SIG-M5 (cell line): Measurements from ENCODE around the gene CCDC80.
A peak's percentile ranks its signal among the peaks of the same experiment; 100 is the strongest.
"Not testable (repeated sequence)": the region's sequence is repeated elsewhere in the genome, so short reads cannot be mapped to it uniquely, and the experiment has no call there.

Source experiments
- DNase-seq: peaks from one replicate; lab custom pipeline; 2025; lab: John Stamatoyannopoulos, UW

Gene CCDC80

DNA sequence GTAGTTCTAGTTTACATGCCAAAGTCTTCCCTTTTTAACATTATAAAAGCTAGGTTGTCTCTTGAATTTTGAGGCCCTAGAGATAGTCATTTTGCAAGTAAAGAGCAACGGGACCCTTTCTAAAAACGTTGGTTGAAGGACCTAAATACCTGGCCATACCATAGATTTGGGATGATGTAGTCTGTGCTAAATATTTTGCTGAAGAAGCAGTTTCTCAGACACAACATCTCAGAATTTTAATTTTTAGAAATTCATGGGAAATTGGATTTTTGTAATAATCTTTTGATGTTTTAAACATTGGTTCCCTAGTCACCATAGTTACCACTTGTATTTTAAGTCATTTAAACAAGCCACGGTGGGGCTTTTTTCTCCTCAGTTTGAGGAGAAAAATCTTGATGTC is 57.8 kb downstream of the CCDC80 start:
- no peak for DNase-seq

DNA sequence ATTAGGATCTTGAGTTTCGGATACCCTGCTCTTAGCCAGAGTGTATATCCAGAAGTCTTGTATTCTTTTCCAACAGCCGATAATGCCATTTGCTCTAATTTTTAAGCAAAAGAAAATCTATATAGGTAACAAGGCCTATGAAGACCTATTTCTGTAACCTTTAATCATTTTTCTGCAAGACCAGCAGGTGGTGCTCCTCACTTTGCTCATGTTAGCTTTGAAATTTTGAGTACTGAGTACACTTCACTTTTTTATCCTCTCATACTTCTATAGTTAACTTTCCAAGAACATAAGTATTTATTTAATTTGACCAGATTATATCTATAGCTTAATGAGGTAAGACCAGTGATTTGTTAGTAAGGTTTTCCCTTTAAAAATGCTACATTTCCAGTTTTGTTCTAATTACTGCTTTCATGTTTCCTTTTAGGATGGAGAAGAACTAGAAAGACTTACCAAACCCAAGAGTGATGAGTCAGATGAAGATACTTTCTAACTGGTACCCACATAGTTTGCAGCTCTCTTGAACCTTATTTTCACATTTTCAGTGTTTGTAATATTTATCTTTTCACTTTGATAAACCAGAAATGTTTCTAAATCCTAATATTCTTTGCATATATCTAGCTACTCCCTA is 58.6 kb downstream of the CCDC80 start:
- DNase-seq = no peak

DNA sequence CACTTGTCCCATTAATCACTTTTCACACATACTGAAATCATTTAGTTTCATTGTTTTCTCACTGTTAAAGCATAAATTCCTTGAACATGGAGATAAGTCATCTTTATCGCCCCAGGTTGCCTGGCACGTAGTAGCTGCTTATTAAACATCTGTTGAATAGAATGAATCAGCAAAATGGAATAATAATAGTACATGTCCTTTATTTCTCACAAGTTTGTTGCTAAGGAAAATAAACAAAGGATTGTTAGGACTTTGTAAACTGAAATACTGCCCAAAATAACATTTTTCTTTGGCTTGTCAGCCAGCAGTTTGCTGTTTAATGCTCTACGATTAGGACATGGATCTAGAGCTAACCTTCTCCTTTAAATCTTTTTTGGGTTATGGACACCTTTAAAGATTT is 61.2 kb downstream of the CCDC80 start:
- no peak for DNase-seq

DNA sequence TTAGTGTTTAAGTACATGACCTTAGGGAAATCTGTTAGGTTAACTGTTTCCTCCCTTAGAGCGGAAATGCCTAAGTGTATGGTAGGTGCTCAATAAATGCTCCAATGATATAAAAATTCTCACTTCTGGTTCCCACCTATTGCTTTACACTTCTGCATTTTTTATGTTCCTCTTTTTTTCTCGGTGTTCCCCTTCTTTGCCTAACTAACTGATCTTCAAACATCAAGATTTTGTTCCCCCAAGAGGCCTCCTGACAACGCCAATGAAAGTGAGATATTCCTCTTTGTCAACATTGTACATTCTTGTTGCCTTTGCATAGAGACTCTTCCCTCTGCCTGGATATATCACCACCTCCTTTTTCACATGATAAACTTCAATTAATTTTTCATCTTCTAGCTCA is 61.7 kb downstream of the CCDC80 start:
- DNase-seq = peak; percentile 44

DNA sequence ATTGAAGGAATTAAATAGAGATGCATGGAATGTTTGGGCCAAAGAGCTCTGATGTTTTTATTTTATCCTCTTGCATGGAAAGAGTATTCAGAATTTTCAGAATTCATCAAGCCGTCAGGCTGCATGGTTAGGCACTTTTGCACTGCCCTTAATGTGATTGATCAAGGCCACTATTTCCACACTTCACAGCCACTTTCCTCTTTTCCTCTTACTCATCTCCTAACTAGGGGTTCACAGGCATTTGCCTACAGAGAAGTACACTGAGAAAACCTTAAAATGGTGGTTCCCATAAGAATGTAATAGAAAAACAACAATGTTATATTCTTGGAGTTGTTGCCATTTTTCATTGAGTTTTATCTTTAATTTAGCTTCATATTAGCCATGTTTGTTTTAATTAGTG is 68.2 kb downstream of the CCDC80 start:
- DNase-seq = no peak

DNA sequence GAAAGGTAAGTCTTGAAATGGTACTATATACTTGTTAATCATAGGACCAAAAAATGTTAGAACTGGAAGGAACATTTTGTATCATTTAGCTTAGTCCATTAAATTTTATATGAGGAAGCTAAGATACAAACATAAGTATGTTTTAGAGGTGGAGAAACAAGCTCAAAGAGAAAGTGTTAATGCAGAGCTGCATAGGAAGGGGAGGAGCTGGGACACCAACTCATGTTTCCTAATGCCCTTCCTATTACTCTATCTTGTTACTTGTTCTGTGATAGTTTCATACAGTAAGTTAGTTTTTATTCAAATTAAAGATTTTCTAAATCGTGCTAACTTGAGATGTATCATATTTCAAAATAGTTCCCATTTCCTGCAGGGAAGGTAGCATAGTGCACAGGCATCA is 71.7 kb downstream of the CCDC80 start:
- DNase-seq = no peak

DNA sequence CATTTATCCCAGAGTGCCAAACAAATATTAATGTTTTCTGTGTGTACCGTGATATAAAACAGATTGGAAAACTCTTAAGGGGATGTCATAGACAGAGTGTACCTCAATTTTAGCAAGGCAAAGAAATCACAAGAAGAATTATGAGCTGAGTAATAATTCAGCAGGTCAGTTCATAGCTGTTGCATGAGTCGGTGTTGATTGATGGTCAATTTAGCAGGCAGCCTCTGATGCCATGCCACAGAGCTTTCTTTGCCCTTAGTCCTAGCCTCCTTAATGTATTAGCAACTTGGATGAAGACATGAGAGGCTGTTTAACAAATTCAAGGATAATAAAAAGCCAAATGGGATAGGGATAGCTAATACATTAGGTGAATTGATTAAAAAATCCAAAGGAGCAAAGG is 72.3 kb downstream of the CCDC80 start:
- no peak for DNase-seq

DNA sequence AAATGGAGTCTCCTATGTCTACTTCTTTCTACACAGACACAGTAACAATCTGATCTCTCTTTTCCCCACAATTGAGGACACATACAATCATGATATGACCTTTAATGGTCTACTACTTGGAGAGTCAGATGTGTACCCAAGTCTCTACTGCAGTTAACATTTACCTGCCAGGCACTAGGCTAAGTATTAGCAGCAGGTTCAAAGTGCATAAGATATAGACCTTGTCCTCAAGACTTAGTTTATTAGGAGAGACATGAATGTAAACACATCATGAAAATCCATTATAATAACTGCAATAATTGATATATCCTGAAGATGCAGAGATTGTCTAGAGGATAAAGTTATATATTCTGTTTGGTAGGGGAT is 76.0 kb downstream of the CCDC80 start:
- DNase-seq = no peak

DNA sequence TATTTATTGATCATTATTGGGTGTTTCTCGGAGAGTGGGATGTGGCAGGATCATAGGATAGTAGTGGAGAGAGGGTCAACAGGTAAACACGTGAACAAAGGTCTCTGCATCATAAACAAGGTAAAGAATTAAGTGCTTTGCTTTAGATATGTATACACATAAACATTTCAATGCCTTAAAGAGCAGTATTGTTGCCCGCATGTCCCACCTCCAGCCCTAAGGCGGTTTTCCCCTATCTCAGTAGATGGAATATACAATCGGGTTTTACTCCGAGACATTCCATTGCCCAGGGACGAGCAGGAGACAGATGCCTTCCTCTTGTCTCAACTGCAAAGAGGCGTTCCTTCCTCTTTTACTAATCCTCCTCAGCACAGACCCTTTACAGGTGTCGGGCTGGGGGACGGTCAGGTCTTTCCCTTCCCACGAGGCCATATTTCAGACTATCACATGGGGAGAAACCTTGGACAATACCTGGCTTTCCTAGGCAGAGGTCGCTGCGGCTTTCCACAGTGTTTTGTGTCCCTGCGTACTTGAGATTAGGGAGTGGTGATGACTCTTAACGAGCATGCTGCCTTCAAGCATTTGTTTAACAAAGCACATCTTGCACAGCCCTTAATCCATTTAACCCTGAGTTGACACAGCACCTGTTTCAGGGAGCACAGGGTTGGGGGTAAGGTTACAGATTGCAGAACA is 76.5 kb downstream of the CCDC80 start:
- not testable (repeated sequence) for DNase-seq

DNA sequence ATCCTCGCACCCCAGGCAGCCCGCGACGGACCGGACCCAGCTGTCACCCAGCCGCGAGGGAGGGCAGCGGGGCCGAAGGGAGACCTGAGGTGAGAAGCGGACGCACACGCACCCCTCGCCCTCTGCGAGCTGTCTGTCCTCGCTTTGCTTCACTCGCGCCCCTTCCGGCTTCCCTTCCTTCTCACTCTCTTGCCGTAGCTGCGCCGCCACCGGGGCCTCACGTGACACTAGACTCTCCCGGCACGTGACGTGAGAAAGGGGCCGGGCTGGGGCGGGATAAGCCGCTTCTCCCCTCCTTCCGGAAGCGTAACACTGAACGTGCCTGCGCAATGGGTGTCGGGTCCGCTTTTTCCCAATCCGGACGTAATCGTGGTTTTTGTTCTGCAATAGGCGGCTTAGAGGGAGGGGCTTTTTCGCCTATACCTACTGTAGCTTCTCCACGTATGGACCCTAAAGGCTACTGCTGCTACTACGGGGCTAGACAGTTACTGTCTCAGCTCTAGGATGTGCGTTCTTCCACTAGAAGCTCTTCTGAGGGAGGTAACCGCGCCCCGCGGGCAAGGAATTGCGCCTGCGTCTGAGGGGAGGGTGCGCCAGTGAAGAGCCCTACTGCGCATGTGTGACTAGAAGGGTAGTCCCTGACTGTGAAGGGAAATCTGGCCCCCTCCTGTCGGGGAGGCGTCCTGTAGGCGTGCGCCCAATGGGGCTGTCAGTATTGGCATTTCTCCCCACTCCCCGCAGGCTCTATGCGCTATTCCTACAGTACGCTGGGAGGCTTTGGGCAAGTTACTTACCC is 79.0 kb downstream of the CCDC80 start, which contains the start of the genes ATG3 and SLC35A5:
Gene ATG3 (minus strand): TSS at position 229 of the 796 bp plus-strand sequence. CDS start 434 bp downstream, outside the sequence.
Gene SLC35A5 (plus strand): TSS at position 312 of the 796 bp plus-strand sequence. CDS start 1,359 bp downstream, outside the sequence.
- DNase-seq = peak; percentile 95

DNA sequence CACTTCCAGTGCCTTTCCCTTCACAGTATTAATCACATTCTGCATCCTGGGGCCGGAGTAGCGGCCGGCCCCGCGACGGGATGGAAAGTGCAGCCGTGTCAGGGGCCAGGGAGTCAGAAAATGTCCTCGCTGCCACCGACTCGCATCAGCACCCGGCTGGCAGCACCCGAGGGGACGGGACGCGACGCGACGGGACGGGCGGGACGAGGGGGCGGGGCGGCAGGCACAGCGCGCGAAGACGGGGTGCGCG is 79.5 kb downstream of the CCDC80 start:
- DNase-seq = no peak

DNA sequence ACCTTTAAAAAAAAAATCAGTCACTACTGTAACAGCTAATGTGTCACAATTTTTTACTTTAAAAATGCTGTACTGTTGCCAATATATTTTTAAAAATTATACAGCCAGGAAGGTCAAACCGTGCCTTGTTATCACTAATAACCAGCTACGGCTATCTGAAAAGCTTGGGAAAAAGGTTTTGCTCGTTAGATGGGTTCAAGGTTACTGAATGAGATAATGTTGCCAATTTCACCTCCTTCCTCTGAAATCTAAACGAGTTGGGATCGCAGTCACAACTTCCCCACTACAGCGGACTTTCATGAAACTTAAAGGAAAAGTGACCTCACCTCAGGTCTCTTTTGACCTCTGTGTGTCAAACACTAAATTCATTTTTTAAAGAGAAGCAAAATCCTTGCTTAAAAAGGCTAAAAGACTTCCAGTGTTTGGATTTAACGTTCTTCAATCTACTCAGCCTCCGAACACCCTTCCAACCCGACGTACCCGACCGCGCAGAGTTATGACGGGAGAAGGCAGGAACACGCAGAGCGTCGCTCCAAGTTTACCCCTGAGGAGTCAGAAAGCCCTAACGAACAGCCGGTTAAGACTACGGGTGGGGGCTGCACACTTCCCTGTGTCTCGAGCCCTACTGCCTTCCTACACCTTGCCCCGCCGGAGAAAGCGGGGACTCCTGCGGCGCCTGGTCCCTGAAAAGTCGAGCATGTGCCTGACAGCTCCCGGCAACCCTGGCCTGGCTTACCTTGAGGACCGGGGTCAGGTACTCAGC is 80.0 kb downstream of the CCDC80 start:
- peak; percentile 56 for DNase-seq

DNA sequence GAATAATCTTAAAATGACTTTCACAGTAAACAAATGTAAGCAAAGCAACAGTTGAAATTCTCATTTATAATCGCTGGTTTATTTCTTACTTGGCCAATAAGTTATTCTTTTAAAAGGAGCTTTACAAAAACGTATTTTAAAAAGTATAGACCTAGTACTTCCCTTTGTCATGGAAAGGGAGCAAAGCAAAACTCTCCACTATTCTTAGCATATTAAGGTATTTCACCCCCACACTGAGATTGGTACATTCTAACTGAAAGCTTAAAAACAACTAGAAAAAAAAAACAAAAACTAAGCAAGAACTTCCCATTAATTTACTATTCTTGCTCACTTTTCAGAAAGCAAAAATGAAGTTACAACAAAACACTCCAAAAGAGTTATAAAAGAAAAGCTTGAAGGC is 80.6 kb downstream of the CCDC80 start:
- DNase-seq = no peak

DNA sequence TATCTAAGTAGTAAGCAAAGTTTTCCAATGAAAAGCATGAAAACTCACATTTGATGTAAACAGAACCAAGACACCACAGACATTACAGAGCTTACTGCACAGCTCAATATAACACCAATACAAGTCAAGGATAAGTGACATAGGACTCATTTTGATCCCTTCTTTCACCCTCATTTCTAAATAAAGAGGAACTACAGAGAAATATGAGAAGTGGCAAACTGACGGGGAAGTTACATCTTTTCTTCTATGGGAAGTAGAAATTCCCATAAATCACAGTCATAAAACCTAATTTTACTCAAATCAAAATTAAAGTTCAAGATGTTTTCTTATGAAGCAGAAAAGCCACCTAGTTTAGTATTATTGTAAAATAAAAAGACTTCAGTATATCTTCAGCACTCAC is 83.0 kb downstream of the CCDC80 start:
- no peak for DNase-seq

DNA sequence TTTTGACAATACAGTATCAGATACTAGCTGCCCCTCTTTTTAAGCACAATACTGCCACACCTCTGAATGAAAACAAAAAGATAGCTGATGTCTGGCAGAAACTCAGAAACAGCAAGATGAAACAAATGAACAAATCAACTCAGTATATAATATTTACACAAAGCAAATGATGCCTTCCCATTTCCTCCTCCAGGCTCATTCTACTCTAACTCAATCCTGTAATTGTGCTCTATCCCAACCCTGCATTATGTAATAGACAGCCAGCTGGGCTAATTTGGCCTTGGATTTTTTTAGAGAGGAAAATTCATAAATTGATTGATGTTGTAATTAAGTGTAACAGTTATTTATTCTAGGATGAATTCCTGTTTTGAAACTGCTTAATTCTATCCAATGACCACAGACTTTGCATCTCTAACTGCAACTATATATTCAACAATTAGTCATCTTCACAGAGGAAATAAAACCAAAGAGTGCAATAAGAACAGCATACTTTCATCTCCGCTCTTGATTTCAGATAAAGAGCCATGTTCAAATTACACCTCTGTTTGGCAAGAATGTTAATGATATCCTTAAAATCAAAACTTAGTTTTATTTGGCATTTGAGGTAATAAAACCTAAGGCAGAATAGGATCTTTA is 85.3 kb downstream of the CCDC80 start:
- no peak for DNase-seq

DNA sequence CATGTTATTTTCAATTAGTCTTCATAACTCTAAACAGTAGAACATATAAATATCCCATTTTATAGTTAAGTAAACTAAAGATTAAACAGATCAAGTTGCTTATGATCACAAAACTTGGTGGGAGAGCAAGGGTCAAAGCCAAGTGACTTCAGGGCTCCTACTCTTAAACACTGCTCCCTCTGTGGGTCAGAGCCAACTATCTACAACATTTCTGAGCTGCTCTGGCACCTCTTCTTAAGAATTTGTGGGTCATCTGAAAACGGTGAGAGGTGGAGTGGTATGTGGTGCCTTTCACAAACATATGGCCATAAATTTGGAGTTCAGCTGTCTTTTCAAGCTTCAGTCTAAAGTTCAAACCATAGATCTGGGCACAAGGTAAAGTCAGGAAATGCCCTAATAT is 90.1 kb downstream of the CCDC80 start:
- no peak for DNase-seq
